ENCODE data around the gene CCDC149.

CCDC149 gene

DNA sequence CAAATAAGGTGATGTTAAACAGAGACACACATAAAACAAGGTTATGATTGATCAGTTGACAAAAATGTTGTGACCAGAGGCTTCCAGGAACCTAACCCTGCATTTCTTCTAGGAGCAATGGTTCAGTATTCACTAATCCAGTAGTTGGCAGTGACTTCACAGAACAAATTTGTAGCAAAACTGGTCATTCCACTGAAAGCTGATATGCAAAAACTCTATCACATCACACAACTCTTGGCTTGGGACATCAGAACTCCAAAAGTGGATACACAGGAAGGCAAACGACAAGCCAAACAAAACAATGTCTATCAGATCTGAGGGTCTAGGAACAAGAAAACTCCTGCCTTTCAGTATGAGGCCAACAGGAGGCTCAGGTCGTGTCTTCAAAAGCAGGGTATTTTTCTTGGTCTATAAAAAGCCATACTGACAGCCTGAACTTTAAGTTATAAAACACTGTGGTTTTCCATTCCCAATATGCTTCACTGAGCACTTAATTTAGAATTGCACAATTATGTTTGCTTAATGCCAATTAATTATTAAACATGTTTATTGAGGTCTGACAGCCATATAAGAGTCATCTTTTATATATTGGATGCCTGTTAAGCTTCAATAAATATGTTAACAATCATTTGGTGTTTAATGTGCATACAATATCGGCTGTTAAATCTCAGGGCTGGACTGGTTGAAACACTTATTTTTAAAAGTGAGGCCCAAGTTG, 71.9 kb downstream of the CCDC149 start:
- DNase-seq (ENCODE audit: low read depth), result no peak

DNA sequence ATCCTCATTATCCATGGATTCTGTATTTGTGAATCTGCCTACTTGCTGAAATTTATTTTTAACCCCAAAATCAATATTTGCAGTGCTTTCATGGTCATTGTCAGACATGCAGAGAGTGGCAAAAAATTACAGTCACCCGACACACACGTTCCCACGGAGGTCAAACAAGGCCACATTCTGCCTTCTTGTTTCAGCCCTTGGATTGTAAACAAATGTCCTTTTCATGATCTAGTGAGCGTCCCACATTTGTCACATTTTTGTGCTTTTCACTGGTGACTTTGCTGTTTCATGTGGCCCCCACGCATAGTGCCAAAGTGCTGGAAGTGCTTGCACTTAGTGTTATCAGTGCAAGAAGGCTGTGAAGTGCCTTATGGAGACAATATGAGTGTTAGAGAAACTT, 72.5 kb downstream of the CCDC149 start:
- no peak for DNase-seq (ENCODE audit: low read depth)

DNA sequence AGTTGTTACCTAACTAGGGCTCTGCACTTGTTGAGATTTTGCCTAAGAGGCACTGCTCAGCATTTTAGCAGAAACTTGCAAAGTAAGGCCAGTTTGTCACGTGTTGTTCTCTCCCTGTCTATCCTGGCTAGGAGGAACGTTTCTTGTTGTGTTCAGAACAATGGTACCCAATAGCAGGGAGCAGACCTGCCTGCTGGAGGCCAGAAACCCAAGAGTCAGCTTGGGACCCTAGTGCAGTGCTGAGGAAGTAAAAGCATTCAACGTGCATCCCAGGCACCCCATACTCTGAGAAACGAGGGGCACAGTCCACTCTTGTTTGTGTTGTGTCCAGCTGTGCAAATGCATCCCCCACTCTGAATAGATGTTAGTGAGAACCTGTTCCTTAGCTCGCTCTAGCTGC, 75.1 kb downstream of the CCDC149 start:
- DNase-seq (ENCODE audit: low read depth), result no peak

DNA sequence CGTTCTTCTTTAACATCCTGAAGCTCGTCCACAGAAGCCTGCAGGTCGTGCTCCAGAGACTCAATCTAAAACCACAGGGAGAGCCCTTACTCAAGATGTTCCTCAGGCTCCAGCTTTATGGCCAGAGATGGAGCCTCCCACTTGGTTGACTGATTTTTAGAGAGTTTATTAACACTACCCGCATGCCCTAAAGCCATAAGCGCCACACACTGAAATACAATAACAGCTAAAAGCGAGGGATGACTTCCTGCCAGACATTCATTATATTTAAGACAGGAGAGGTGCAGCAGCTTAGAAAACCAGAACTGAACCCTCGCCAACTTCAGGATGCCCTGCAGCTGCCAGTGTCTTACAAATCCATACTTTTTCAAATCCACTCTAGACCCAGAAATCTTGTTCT, 75.5 kb downstream of the CCDC149 start:
- no peak for DNase-seq (ENCODE audit: low read depth)

DNA sequence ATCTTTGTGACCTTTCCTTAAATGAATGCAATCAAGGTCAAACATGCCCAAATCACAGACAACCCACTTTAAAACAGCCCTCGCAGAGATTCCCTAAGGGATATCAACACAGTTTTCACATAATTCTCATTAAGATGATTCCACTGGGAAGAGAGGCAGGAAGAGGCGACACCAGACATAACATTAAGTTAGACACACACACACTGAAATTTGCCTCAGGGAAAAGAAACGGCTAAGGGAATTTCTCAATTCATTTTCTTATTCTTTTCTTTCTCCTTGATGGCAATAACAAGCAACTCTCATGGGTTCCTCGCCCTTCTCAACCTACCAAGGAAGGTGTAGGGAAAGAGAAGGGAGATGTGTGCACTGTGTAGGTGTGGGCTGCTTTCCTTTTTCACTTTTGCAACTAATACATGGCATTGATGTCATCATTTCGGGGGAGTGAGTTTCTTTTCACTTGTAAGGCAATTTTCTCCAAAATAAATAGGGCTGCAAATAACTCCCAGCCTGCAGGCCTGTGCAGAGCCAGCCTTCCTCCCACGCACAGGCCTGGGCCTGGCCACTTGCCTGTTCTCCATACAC, 76.1 kb downstream of the CCDC149 start:
- DNase-seq (ENCODE audit: low read depth), result no peak

DNA sequence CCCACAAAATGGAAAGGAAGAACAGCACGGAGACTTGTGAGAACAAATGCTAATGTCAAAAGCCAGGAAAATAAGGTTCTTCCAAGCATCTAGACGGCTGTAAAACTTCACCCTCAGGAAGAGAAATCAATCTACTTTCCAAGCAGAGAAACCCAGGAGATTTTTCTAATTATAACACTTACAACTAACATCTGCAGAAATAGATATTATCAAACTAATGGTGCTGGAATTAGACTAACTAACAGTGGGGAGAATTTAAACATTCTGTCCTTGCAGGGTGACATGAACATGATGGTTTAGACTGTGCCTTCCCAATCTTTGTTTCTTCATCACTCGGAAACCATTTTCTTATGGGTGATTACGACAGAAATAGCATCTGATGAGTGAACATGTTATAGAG, 77.1 kb downstream of the CCDC149 start:
- no peak for DNase-seq (ENCODE audit: low read depth)

DNA sequence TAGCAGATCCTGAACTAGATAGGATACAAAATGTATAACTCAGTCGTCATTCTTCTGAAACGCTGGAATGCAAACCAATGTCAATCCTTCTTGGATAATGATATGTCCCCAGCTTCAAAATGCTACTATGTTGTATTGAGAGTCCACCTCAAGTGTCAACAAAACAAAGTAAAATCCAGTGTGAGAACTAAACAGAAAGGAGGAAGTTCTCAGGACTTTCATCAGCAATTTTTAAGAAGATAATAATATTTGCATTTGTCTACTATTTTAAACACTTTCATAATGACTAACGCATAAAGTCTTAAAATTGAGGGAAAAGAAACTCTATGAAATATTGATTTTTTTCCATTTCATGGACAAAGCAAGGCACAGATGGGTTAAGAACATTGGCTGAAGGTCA, 81.2 kb downstream of the CCDC149 start:
- no peak for DNase-seq (ENCODE audit: low read depth)

DNA sequence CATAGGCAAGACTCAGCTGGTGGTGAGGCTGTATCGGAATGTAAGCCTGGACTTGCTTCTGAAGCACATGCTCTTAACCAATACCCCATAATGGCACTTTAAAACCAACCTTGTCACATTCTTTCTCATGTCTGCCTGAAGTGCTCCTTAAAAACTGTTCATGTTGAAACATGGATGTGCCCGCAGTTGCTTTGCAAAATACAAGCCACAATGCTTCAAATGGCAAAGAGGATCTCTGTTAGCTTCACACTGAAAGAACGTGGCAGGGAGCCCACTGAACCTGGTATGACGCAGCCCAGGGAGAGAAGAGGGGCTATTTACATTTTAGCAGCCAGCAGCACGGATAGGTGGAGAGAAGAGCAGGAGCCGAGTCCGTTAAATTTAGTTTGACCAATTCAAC, 88.1 kb downstream of the CCDC149 start:
- no peak for DNase-seq (ENCODE audit: low read depth)

DNA sequence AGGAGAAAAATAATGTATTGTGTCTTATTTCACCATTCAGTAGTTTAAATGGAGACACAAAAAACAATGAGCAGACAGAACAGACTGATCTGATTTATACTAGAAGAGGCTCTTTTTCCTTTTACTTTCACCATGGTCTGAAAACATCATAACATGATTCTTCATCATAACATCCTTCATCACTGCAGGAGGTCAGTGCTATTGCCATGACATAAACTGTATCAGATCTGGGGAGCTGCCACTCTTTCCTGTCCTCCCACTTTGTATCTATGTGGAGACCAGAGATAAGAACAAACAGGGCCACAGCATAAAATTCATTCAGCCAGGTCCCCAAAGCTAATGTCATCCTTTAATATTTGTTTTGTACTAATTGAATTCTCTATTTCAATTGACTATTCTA, 92.3 kb downstream of the CCDC149 start:
- no peak for DNase-seq (ENCODE audit: low read depth)

DNA sequence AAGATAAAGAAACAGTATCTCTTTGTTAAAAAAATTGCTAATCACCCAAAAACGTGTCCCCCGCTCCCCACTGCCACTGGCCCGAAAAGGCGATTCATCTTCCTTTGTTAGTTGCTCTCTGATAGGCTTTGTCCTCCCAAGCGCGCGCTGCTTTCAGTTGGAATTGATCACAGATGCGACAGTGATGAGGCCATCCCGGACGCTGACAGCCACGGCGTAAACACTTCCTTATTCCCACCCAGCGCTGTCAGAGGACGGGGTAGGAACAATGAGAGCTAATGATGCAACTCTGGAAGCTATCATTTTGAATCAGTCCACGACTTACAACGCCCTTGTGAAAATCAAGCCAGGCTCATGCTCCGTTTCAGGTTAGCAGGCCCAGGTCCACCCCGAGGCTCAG, 96.0 kb downstream of the CCDC149 start:
- no peak for DNase-seq (ENCODE audit: low read depth)

DNA sequence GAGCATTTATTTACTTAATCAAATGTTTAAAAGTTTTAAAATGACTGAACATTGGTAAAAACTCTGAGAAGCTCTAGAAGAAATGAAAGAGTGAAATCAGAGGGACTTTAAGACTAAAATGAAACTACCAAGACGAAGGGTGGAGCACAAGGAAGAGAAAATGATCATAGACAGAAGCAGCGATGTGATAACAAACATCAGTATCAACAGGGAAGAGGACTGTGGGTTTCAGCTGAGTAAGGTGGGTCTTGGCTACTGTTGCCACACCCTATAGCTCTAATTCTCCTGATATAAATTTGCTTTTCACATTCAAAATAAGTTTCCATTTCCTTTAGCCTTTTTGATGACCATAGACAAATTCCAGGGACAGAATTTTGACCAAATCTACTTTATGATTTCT, 99.1 kb downstream of the CCDC149 start:
- DNase-seq (ENCODE audit: low read depth), result no peak

DNA sequence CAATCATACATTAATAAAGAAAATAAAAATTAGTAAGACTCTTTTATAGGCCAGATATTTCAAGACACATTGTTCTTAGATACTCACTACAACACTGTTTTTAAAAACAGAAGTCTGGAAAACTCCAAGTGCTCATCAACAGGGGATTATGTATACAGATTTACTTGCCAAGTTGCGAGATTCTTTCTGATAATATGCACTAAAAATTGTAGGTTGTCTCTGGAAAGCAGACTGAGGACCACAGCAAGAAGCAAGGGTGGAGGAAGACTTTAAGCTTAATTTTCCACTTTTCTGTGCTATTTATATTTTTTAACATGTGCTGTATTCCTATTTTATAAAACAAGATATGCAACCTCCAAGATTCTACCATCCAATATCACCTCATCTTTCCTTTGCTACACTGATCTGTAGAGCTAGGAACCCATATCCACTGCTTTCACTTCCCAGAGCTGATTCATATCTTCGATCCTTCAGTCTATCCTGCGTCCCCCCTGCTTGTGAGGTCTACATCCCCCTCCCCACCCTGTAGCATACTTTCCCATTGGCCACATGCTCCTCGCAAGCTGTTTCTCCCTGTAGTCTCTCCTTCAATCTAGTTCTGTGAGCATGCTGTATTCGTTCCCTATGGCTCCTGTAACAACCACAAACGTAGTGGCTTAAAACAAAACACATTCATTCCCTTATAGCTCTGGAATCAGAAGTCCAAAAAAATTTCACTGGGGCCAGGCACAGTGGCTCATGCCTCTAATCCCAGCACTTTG, 101.8 kb downstream of the CCDC149 start:
- DNase-seq (ENCODE audit: low read depth), result no peak

DNA sequence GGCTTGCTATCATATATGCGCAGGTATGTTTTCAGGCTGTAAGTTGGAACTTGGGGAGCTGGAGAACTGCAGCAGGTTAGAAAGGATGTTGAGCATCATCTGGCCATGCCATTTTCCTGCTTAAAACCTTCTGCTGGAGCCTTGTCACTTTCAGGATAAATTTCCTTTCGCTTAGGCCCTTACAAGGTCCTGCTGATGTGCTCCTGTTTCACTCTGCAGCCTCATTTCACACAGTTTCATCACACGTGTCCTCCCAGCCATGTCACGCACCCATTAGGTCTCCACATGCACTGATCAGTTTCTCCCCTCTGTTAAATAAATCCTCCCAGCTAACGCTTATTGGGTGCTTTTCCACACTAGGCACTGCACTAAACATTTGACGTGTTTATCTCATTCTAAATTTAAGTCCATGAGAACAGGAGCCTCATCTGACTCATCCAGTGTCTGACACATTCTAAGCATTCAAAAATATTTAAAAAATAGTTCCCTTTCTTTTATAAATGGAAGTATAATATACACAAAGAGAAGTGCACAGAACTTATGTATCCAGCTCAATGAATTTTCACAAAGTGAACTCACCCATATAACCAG, 102.9 kb downstream of the CCDC149 start:
- no peak for DNase-seq (ENCODE audit: low read depth)

DNA sequence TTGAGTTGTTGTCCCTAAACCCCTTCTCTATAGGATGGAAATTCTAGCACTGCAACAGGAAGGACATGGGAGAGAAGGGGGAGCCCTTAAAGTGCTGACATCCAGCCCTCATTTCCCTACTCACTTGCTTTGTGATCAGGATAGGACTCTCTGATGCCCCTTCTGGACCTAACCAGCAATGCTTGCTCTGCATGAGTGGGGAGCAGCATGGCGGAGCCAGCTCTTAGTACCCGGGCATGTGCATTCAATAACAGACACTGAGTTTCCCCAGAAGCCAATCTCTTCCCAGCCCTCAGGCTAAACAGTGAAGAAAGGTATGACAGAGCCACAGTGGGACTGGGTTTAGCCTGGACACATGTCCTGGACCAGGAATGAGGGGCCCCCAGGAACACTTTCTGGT, 103.5 kb downstream of the CCDC149 start:
- DNase-seq (ENCODE audit: low read depth), result no peak

DNA sequence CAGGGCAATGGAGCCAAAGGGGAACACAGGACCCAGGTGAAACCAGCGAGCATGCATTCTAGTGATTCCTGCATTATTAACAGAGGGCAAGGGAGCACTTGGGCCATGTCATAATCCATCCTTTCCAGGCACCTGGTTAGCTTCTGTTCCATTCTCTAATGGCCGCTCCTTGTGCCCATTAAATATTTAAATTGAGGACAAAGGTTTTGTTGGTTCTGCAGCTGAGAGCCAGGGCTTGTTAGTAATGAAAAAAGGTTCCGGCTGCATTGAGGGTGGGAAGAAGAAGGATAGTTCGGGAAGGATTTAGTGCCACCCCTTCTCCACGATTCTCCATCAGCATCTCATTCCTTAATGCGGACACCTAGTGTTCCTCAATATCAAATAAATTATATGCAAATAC, 103.9 kb downstream of the CCDC149 start:
- DNase-seq (ENCODE audit: low read depth), result no peak

DNA sequence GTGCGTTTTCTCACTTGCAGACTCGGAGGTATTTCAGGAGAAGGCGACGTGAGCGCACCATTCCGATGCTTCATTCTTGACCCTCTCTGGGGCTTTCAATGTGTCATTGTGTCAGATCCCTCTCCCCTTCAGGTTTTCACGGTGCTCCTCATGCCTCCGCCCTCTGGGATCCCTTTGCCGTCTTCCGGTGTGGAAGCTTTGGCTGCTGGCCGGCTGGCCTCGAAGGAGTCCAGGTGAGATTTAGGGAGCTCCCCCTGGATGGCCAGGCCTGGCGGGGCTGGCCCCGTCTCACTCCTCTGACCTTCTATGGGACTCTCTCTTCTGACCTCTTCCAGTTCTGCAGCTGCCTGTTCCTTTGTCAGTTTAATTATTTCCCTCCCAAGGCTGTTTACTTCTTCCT, 104.6 kb downstream of the CCDC149 start:
- no peak for DNase-seq (ENCODE audit: low read depth)

DNA sequence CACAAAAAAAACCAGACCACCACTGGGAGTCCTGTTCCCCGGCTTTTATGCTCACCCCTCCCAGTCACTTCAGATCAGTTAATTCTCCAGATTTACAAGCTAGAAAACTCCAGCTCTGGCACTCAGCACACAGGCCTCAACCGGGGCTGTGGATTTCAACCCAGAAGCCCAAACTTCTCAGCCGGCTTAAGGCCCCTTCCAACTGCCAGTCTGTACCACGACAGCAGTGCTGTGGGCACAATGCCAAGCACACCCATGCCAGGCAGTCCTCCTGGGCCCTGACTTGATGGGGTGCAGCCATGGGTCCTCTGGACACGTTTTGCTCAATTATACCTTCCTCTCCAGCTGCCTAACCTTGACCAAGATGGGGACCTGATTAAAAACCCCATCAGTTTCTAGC, 105.2 kb downstream of the CCDC149 start:
- DNase-seq (ENCODE audit: low read depth), result no peak

DNA sequence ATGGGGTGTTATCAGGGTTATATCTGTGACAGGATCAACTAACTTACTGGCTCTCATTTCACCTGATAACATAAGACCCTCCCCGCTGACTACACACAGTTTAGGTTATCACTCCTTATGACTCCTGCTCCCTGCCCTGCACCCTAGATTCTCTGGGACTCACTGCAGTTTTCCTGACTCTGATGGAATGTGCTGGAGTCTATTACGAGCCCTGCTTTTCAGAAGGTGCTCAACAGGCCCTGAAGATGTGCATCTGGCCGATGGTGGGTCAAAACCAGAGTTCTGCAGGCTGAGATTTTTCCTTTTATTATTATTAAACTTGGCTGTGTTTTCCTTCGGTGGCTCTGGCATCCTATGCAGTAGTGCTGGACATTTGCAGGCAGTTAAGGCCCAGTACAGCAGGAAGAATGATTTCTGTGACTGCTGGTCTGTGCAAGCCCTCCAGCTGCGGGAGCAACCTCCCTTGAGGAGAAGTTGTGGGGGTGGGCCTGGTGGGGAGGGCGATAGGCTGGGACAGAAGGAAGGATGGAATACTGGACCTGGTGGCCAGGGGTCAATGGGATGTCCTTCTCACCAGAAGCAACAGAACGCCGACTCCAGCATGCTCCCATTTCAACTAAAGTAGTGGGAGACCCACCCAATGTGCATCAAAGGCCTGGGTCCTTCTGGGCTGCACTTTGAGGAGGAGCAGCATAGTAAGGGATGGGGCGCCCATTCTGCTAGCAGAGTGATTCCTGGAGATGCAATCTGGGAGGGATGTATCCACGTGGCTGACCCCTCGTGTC, 106.4 kb downstream of the CCDC149 start:
- DNase-seq (ENCODE audit: low read depth), result no peak

DNA sequence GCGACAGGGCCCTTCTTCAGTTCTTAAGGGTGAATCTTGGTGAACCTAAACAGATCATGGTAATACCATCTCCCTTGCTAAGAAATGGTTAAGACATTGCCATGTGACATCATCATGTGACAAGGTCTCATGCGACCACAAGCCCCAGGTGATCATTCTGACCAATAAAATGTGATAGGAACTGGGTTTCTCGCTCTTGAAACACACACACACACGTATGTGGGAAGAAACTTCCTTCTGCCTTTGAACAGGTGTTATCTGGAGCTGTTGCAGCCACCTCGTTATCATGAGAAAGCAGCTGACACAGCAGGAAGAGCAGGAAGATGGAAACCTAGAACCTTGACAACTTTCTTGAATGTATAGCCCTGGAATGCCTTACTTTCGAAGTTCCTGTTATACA, 107.3 kb downstream of the CCDC149 start:
- DNase-seq (ENCODE audit: low read depth), result no peak

DNA sequence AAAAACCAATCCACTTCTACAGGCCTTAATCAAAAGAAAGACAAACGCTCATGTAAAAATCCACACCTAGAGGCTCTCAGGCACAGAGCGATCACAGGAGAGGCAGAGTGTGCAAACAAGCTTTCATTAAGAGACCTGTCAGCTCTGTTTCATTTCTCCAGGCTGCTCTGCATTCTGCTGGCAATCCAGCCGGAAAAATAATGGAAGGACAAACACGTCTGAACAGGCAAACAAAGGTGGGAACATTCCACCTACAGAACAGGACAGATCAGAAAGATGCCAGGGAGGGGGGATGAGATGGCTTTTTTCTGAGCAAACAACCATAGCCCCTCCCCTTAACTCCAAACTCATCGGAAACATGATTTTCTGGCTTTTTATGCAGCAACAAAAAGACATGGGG, 107.8 kb downstream of the CCDC149 start:
- DNase-seq (ENCODE audit: low read depth), result no peak

DNA sequence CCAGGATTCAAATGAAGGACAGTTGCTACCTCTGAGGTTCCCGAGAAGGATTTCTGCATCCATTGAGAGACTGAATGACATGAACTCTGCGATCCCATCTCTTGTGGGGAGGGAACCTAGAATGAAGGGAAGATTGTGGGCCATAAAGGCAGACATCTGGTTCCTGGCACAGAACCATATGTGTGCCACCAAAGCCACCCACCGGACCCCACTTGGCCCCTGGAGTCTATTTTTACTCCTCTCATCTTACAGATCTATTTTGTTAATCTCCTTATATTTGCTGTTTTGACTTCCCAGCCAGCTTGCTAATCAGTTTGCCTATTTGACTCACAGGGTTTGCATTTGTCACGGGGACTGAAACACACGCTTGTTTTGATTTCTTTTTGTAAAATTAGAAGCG, 110.2 kb downstream of the CCDC149 start:
- no peak for DNase-seq (ENCODE audit: low read depth)

DNA sequence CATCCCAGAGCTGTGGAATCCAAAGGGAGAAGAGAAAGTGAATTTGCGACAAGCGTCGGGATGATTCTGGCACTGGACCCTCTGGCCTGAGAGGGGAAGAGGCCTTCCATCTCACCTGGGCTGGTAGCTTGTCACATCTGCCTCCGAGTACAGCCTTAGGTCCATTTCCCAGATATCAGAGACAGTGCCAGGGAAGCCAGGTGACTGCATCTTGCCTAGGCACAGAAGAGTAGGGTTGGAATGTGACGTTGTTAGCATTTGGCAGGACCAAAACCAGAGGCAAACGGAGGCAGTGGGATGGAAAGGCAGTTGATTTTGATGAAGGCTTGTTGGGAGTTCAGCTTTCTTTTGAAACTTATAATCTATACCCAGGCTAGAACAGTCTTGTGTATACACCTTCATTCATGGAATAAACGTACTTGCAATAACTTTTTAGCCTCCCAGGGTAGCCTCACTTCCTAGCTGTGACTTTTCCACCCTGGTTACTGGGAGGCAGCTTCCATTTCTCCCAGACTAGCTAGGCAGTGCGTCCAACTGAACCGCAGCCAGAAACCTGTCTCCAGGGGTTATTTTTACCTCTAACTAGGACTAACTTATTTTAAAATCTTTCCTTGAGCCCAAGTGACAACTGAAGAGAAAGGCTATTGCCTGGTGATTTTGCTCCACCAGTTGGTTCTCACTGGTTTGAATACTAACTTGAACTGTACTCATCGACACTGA, 111.5 kb downstream of the CCDC149 start:
- DNase-seq (ENCODE audit: low read depth), result no peak

All from activated T-cell treated with anti-CD3 and anti-CD28 coated beads for 24 hours (primary cell).